Fibroblast of lung (primary cell): ENCODE measurements around the gene SUMO2. TPM values are rescaled to one million over a fixed set of nuclear protein-coding genes. Genes with fewer than 3 reads are reported as not detected.
"Not testable (repeated sequence)": the region's sequence is repeated elsewhere in the genome, so short reads cannot be mapped to it uniquely, and the experiment has no call there.

ENCODE experiments used
- DNase-seq, 2 donors: peaks; one replicate each; pipeline versions ENCODE4 v3.0.0 to v3.0.0-alpha.2; 2010; ENCODE audit warnings: low read depth in 2 of 2
- H2AFZ ChIP-seq: 2 replicates; pipeline ENCODE4 v1.5.1; 2012; ENCODE audit warnings: low read length, control low read depth, inconsistent platforms
- H3K27ac ChIP-seq: 2 replicates; pipeline ENCODE4 v1.5.1; 2011; ENCODE audit warnings: low read length, control low read depth; ENCODE audit not compliant: insufficient read depth
- H3K27me3 ChIP-seq: 2 replicates; pipeline ENCODE4 v1.5.1; 2011; ENCODE audit warnings: mild to moderate bottlenecking, low read length; ENCODE audit not compliant: control insufficient read depth, insufficient read depth
- H3K36me3 ChIP-seq: 2 replicates; pipeline ENCODE4 v1.5.1; 2011; ENCODE audit warnings: low read length; ENCODE audit not compliant: control insufficient read depth, insufficient read depth
- H3K4me1 ChIP-seq: 2 replicates; pipeline ENCODE4 v1.5.1; 2011; ENCODE audit warnings: low read length; ENCODE audit not compliant: control insufficient read depth, insufficient read depth; ENCODE audit errors: extremely low read depth
- H3K4me2 ChIP-seq: 2 replicates; pipeline ENCODE4 v1.5.1; 2011; ENCODE audit warnings: low read length, control low read depth; ENCODE audit not compliant: insufficient read depth; ENCODE audit errors: extremely low read depth
- H3K4me3 ChIP-seq, 4 experiments: fragments of 200-600 bp in 1 of 4; sonication (generic) in 1 of 4; replicated peaks in 1 of 4; 2 replicates each; pipeline ENCODE4 v1.5.1; 2011 to 2016; ENCODE audit warnings: low read length in 4 of 4, low read depth in 3 of 4, mild to moderate bottlenecking in 3 of 4, control low read depth in 2 of 4, inconsistent platforms in 1 of 4, mixed read lengths in 1 of 4; ENCODE audit not compliant: insufficient read depth in 1 of 4; ENCODE audit errors: control extremely low read depth in 1 of 4
- H3K79me2 ChIP-seq: 2 replicates; pipeline ENCODE4 v1.5.1; 2012; ENCODE audit warnings: mild to moderate bottlenecking, low read length, inconsistent platforms; ENCODE audit not compliant: control insufficient read depth, insufficient read depth
- H3K9ac ChIP-seq: 2 replicates; pipeline ENCODE4 v1.5.1; 2011; ENCODE audit warnings: mild to moderate bottlenecking, low read length, control low read depth; ENCODE audit not compliant: insufficient read depth
- H3K9me3 ChIP-seq: 2 replicates; pipeline ENCODE4 v1.5.1; 2012; ENCODE audit warnings: low read depth, low read length; ENCODE audit not compliant: control insufficient read depth, insufficient read depth
- H4K20me1 ChIP-seq: 2 replicates; pipeline ENCODE4 v1.5.1; 2011; ENCODE audit warnings: low read length; ENCODE audit not compliant: control insufficient read depth, insufficient read depth; ENCODE audit errors: extremely low read depth
- EZH2 ChIP-seq: IDR thresholded peaks from 2 replicates; pipeline ENCODE4 v1.5.1; 2012; ENCODE audit warnings: low read length, control low read depth, mild to moderate bottlenecking; ENCODE audit errors: missing control alignments
- polyA plus RNA-seq, 2 donors: library from polyadenylated mRNA; depleted of rRNA in 1 of 2; stranded (reverse) in 1 of 2; unstranded in 1 of 2; fragments of >200 nt; gene quantifications; 2 replicates each; pipeline ENCODE4 v1.2.1, GENCODE V29; 2011 to 2012; ENCODE audit warnings: missing spikeins in 1 of 2
- total RNA-seq: library from RNA; depleted of rRNA; stranded (reverse); fragments of >200 nt; gene quantifications from 2 replicates; pipeline ENCODE4 v1.2.1, GENCODE V29; 2014
- TF ChIP-seq, protein P1 (sequence below), 2 donors: IDR thresholded peaks in 1 of 2; conservative IDR thresholded peaks in 1 of 2; 1 replicate in 1 of 2; 2 replicates in 1 of 2; pipeline ENCODE4 v1.5.1; 2011 to 2012; ENCODE audit warnings: low read length in 2 of 2, control low read depth in 1 of 2, inconsistent platforms in 1 of 2, low read depth in 1 of 2, mild to moderate bottlenecking in 1 of 2

The SUMO2 gene
- total and polyA plus RNA-seq, 2 donors (not counting 1 experiment from before 2014, with no cell fraction given) = 122 to 191 TPM

DNA sequence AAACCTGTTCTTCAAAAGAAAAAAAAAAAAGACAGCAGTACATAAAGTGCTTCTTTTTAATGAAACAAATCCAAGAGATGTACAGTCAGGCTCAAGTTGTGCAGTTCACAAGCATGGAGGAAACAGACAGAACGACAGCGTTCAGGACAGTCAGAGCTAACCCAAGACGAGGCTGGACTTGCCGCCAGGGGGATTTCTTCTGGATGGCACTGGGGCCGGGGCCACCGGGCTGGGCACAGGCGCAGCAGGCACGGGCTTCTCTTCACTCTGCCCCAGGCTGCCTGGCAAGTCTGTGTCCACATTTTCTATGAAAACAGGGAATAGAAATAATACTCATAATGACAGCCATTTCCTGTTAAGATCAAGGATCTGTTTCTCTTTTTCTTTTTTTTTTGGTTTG lies 46.8 kb downstream of the SUMO2 start:
- H4K20me1 ChIP-seq = no peaks in the 10 kb centered on the region
- TF ChIP-seq EZH2 = no peak
- TF ChIP-seq, protein P1, sequence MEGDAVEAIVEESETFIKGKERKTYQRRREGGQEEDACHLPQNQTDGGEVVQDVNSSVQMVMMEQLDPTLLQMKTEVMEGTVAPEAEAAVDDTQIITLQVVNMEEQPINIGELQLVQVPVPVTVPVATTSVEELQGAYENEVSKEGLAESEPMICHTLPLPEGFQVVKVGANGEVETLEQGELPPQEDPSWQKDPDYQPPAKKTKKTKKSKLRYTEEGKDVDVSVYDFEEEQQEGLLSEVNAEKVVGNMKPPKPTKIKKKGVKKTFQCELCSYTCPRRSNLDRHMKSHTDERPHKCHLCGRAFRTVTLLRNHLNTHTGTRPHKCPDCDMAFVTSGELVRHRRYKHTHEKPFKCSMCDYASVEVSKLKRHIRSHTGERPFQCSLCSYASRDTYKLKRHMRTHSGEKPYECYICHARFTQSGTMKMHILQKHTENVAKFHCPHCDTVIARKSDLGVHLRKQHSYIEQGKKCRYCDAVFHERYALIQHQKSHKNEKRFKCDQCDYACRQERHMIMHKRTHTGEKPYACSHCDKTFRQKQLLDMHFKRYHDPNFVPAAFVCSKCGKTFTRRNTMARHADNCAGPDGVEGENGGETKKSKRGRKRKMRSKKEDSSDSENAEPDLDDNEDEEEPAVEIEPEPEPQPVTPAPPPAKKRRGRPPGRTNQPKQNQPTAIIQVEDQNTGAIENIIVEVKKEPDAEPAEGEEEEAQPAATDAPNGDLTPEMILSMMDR (conservative IDR thresholded peaks at IDR 0.05 in 1 of 2, IDR thresholded peaks at IDR 0.05 in 1 of 2; ENCODE audit: low read depth in 1 of 2, low read length in 2 of 2) = no peak
- DNase-seq = no peak
- H3K4me1 ChIP-seq = no peaks in the 10 kb centered on the region
- H3K4me2 ChIP-seq = no peak overlapping the region
- H3K4me3 ChIP-seq = no peak overlapping the region
- peaks cover 3% of the 10 kb centered on the region for H3K36me3 ChIP-seq
- H2AFZ ChIP-seq = no peak overlapping the region
- H3K79me2 ChIP-seq = no peaks in the 10 kb centered on the region
- no peak overlapping the region for H3K27ac ChIP-seq
- H3K27me3 ChIP-seq = no peaks in the 10 kb centered on the region
- H3K9ac ChIP-seq = no peak overlapping the region
- no peaks in the 10 kb centered on the region for H3K9me3 ChIP-seq

DNA sequence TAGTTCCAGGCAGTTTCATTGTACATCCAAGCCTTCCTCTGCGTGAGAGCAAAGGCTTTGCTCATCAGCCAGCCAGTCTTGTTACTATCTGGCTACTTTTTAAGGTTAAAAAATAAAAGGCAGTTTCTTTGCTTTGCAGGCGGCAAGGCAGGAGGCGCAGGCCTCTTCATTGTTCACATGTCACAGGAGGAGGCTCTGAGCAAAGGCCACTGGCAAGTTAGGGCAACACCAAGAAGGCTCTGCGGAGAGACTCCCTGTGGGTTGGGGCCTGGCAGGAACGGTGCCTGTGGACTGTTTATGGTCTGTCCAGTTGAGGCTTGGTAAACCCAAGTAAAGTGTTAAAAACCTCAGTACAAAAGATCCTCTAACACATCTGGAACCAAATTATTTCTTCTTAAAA lies 47.3 kb downstream of the SUMO2 start:
- Histone ChIP-seq H2AFZ (no peak overlapping the region), H3K9me3 (no peaks in the 10 kb centered on the region), H3K27ac (no peak overlapping the region), H3K4me1 (no peaks in the 10 kb centered on the region), H3K9ac (no peak overlapping the region), H4K20me1 (no peaks in the 10 kb centered on the region), H3K79me2 (no peaks in the 10 kb centered on the region), H3K4me2 (no peak overlapping the region), H3K27me3 (no peaks in the 10 kb centered on the region), H3K36me3 (peaks cover 3% of the 10 kb centered on the region), H3K4me3 (no peak overlapping the region)
- no peak for DNase-seq
- TF ChIP-seq, protein P1 (conservative IDR thresholded peaks at IDR 0.05 in 1 of 2, IDR thresholded peaks at IDR 0.05 in 1 of 2; ENCODE audit: low read depth in 1 of 2, low read length in 2 of 2) = no peak
- TF ChIP-seq EZH2 = no peak

DNA sequence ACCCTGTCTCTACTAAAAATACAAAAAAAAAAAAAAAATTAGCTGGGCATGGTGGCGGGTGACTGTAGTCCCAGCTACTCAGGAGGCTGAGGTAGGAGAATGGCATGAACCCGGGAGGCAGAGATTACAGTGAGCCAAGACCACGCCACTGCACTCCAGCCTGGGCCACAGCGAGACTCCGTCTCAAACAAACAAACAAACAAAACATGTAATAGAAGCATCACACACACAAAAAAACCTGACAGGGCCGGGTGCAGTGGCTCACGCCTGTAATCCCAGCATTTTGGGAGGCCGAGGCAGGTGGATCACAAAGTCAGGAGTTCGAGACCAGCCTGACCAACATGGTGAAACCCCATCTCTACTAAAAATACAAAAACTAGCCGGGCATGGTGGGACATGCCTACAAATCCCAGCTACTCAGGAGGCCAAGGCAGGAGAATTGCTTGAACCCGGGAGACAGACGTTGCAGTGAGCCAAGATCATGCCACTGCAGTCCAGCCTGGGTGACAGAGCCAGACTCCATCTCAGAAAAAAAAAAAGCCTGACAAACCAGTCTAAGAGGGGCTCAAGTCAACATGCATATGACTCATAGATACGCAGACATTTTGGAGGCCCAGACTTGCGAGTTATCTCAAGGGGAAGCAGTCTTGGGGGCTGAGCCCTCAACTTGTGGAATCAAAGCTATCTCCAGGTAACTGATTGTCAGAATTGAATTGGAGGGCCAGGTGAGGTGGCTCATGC lies 49.0 kb downstream of the SUMO2 start:
- not testable (repeated sequence) for DNase-seq, H3K9ac ChIP-seq, H3K4me3 ChIP-seq, H2AFZ ChIP-seq, H3K27ac ChIP-seq, H3K9me3 ChIP-seq, H4K20me1 ChIP-seq, H3K27me3 ChIP-seq, H3K4me2 ChIP-seq, H3K79me2 ChIP-seq, H3K4me1 ChIP-seq
- peaks cover 13% of the 10 kb centered on the region for H3K36me3 ChIP-seq
